HepG2 (cell line): ENCODE results near the gene NELFB. TPM values are rescaled to one million over a fixed set of nuclear protein-coding genes. Genes with fewer than 3 reads are reported as not detected.

Experiments used
- ATF7 ChIP-seq, 2 experiments: fragments of 450-650 bp in 1 of 2; sonication (generic) in 1 of 2; formaldehyde crosslinking in 1 of 2; IDR thresholded peaks; 2 replicates each; pipeline versions ENCODE4 v1.4.0 to v1.6.1; 2016 to 2020; ENCODE audit warnings: antibody characterized with exemption in 1 of 2, mild to moderate bottlenecking in 1 of 2, missing genetic modification reagents in 1 of 2
- CHCHD3 ChIP-seq: sonication (generic); formaldehyde crosslinking; IDR thresholded peaks from 2 replicates; pipeline ENCODE4 v1.8.0; 2022; ENCODE audit warnings: mild to moderate bottlenecking, missing genetic modification reagents, moderate library complexity
- CREB1 ChIP-seq, 2 experiments: fragments of 450-650 bp in 1 of 2; IDR thresholded peaks; 2 replicates each; pipeline ENCODE4 v1.6.1; 2016 to 2017; ENCODE audit warnings: control low read depth in 1 of 2, mild to moderate bottlenecking in 1 of 2, missing compliant biosample characterization in 1 of 2, missing genetic modification characterization in 1 of 2
- FOXJ3 ChIP-seq: sonication (generic); formaldehyde crosslinking; IDR thresholded peaks from 2 replicates; pipeline ENCODE4 v1.4.0; 2020; ENCODE audit warnings: missing genetic modification reagents, mild to moderate bottlenecking, borderline replicate concordance
- FOXK1 ChIP-seq: sonication (generic); formaldehyde crosslinking; IDR thresholded peaks from 2 replicates; pipeline ENCODE4 v1.4.0; 2020; ENCODE audit warnings: low read depth, missing genetic modification reagents, borderline replicate concordance
- HNRNPUL1 ChIP-seq: fragments of 200-400 bp; formaldehyde crosslinking; IDR thresholded peaks from 2 replicates; pipeline ENCODE4 v1.6.1; 2017; ENCODE audit warnings: low read depth, mild to moderate bottlenecking, low read length, moderate library complexity
- MED13 ChIP-seq: sonication (generic); formaldehyde crosslinking; IDR thresholded peaks from 2 replicates; pipeline ENCODE4 v1.5.0; 2020; ENCODE audit warnings: missing genetic modification reagents
- MYNN ChIP-seq: sonication (generic); formaldehyde crosslinking; IDR thresholded peaks from 2 replicates; pipeline ENCODE4 v1.4.0; 2020; ENCODE audit warnings: mild to moderate bottlenecking, low read depth, missing genetic modification reagents
- NFATC3 ChIP-seq: sonication (generic); formaldehyde crosslinking; IDR thresholded peaks from 2 replicates; pipeline ENCODE4 v1.5.1; 2020; ENCODE audit warnings: mild to moderate bottlenecking, missing genetic modification reagents
- NFE2 ChIP-seq: sonication (generic); formaldehyde crosslinking; IDR thresholded peaks from 2 replicates; pipeline ENCODE4 v1.4.0; 2020; ENCODE audit warnings: missing genetic modification reagents
- NFYB ChIP-seq: sonication (generic); formaldehyde crosslinking; IDR thresholded peaks from 2 replicates; pipeline ENCODE4 v1.4.0; 2020; ENCODE audit warnings: missing genetic modification reagents
- PITX1 ChIP-seq: sonication (generic); formaldehyde crosslinking; IDR thresholded peaks from 2 replicates; pipeline ENCODE4 v1.5.1; 2020; ENCODE audit warnings: mild to moderate bottlenecking, missing genetic modification reagents
- RARG ChIP-seq: sonication (generic); formaldehyde crosslinking; IDR thresholded peaks from 2 replicates; pipeline ENCODE4 v1.4.0; 2020; ENCODE audit warnings: low read depth, mild to moderate bottlenecking, missing genetic modification reagents
- RFX3 ChIP-seq: IDR thresholded peaks from 2 replicates; pipeline ENCODE4 v1.6.1; 2016; ENCODE audit warnings: missing biosample characterization, missing genetic modification reagents
- RXRB ChIP-seq: IDR thresholded peaks from 2 replicates; pipeline ENCODE4 v1.6.1; 2016; ENCODE audit warnings: borderline replicate concordance, missing genetic modification reagents, missing compliant biosample characterization
- SNRNP70 ChIP-seq: fragments of 200-400 bp; formaldehyde crosslinking; IDR thresholded peaks from 2 replicates; pipeline ENCODE4 v1.6.1; 2017; ENCODE audit warnings: mild to moderate bottlenecking, low read depth, low read length, moderate library complexity
- SRY ChIP-seq: sonication (generic); formaldehyde crosslinking; IDR thresholded peaks from 2 replicates; pipeline ENCODE4 v1.8.0; 2022; ENCODE audit warnings: mild to moderate bottlenecking, missing genetic modification reagents
- XBP1 ChIP-seq: sonication (generic); formaldehyde crosslinking; IDR thresholded peaks from 2 replicates; pipeline ENCODE4 v1.5.0; 2020; ENCODE audit warnings: missing genetic modification reagents
- ZFP36L2 ChIP-seq: sonication (generic); formaldehyde crosslinking; IDR thresholded peaks from 2 replicates; pipeline ENCODE4 v1.4.0; 2020; ENCODE audit warnings: missing genetic modification reagents
- ZKSCAN8 ChIP-seq: IDR thresholded peaks from 2 replicates; pipeline ENCODE4 v1.6.1; 2016; ENCODE audit warnings: borderline replicate concordance, missing genetic modification reagents, missing compliant biosample characterization
- ZNF225 ChIP-seq: sonication (generic); formaldehyde crosslinking; IDR thresholded peaks from 2 replicates; pipeline ENCODE4 v1.4.0; 2020; ENCODE audit warnings: mild to moderate bottlenecking, missing genetic modification reagents
- ZNF557 ChIP-seq: sonication (generic); formaldehyde crosslinking; IDR thresholded peaks from 2 replicates; pipeline ENCODE4 v1.4.0; 2020; ENCODE audit warnings: missing genetic modification reagents
- polyA plus RNA-seq, 8 experiments: library from polyadenylated mRNA; depleted of rRNA in 3 of 8; stranded (reverse) in 7 of 8; unstranded in 1 of 8; fragments of >200 nt; fragmentation: Illumina TruSeq in 4 of 8; extraction: Trizol in 4 of 8; gene quantifications; 2 replicates each; pipeline versions ENCODE4 v1.2.1 to v1.2.3, GENCODE V29; 2011 to 2016; ENCODE audit warnings: low read depth in 4 of 8, missing spikeins in 1 of 8, mixed read lengths in 1 of 8; ENCODE audit not compliant: insufficient read depth in 1 of 8
- total RNA-seq, 5 experiments: library from RNA; depleted of rRNA; stranded (reverse); fragments of >200 nt; fragmentation: Illumina TruSeq; extraction: Trizol; gene quantifications; 2 replicates each; pipeline ENCODE4 v1.2.3, GENCODE V29; 2016; ENCODE audit warnings: low read depth in 1 of 5
- TF ChIP-seq, protein P1 (sequence below): sonication (generic); formaldehyde crosslinking; IDR thresholded peaks from 2 replicates; pipeline ENCODE4 v1.4.0; 2020; ENCODE audit warnings: missing genetic modification reagents
- TF ChIP-seq, protein P2 (sequence below): sonication (generic); formaldehyde crosslinking; IDR thresholded peaks from 2 replicates; pipeline ENCODE4 v1.4.0; 2020; ENCODE audit warnings: mild to moderate bottlenecking, missing genetic modification reagents
- TF ChIP-seq, protein P3 (sequence below): IDR thresholded peaks from 2 replicates; pipeline ENCODE4 v1.6.1; 2016; ENCODE audit warnings: low read depth, borderline replicate concordance
- TF ChIP-seq, protein P4 (sequence below): sonication (generic); formaldehyde crosslinking; IDR thresholded peaks from 2 replicates; pipeline ENCODE4 v1.5.0; 2020; ENCODE audit warnings: missing genetic modification reagents, mild to moderate bottlenecking, borderline replicate concordance

NELFB gene
- total and polyA plus RNA-seq, 2 of the 13 experiments (the other 11 are each of a cell fraction or from before 2014, with no cell fraction given) = 26.5 to 45.8 TPM

DNA sequence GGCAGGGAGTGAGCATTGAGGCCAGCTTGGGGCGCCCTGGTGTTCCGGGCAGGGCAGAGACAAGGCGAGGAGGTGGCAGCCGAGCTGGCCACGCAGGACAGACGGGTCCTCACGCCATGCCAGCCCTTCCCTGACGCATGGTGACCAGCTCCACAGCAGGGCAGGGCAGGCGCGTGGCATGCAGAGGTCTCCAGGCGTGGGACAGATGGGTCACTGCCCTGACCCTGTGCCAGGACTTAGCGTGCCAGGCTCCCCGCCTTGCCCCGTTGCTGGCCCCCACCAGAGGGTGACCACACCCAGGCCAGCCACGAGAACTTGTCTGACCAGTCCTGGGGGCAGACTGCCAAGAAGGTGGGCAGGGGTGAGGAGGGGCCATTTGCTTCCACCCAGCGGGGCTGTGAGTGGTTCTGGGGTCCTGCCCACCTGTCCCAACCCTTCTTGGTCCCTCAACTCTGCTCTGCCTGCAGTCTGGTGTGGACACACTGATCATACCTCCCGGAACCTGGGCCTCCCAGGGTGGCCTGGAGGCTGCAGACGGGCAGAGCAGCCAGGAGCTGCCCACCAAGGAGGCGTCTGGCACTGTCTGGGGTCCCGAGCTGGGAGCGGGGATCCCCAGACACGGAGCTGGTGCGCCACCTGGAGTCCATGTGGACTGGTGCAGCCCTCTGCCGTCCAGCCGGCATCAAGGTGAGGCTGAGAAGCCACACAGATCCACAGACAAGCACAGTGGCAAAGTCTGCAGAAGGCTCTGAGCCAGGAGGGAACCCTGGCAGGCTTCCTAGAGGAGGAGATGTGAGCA is 27.9 kb upstream of the NELFB start, which contains the start of gene RNF224 (continued):
- TF ChIP-seq, protein P1, sequence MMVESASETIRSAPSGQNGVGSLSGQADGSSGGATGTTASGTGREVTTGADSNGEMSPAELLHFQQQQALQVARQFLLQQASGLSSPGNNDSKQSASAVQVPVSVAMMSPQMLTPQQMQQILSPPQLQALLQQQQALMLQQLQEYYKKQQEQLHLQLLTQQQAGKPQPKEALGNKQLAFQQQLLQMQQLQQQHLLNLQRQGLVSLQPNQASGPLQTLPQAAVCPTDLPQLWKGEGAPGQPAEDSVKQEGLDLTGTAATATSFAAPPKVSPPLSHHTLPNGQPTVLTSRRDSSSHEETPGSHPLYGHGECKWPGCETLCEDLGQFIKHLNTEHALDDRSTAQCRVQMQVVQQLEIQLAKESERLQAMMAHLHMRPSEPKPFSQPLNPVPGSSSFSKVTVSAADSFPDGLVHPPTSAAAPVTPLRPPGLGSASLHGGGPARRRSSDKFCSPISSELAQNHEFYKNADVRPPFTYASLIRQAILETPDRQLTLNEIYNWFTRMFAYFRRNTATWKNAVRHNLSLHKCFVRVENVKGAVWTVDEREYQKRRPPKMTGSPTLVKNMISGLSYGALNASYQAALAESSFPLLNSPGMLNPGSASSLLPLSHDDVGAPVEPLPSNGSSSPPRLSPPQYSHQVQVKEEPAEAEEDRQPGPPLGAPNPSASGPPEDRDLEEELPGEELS (CRISPR knock-in tag) = no peak
- TF ChIP-seq ZNF557 (CRISPR knock-in tag) (no peak), RARG (no peak), NFYB (CRISPR knock-in tag) (no peak), ZKSCAN8 (CRISPR knock-in tag) (no peak), CREB1 (IDR thresholded peaks at IDR 0.05) (no peak), CREB1 (CRISPR knock-in tag; IDR thresholded peaks at IDR 0.05) (no peak), ATF7 (IDR thresholded peaks at IDR 0.05) (no peak), ATF7 (CRISPR knock-in tag; IDR thresholded peaks at IDR 0.05) (no peak), NFATC3 (CRISPR knock-in tag) (no peak), PITX1 (CRISPR knock-in tag) (no peak), ZNF225 (CRISPR knock-in tag) (0 out of 2 replicates have a peak, but pooled peaks have one; percentile 28), ZFP36L2 (CRISPR knock-in tag) (no peak), MYNN (CRISPR knock-in tag) (no peak), SNRNP70 (no peak), FOXK1 (0 out of 2 replicates have a peak, but pooled peaks have one; percentile 13), NFE2 (CRISPR knock-in tag) (no peak), RFX3 (CRISPR knock-in tag) (no peak), FOXJ3 (no peak), XBP1 (CRISPR knock-in tag) (no peak), SRY (CRISPR knock-in tag) (no peak), RXRB (peak; percentile 34; the same call in 1 of the 2 replicates), MED13 (CRISPR knock-in tag) (no peak), CHCHD3 (CRISPR knock-in tag) (no peak), HNRNPUL1 (no peak)
- TF ChIP-seq, protein P2, sequence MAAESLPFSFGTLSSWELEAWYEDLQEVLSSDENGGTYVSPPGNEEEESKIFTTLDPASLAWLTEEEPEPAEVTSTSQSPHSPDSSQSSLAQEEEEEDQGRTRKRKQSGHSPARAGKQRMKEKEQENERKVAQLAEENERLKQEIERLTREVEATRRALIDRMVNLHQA (CRISPR knock-in tag) = no peak
- TF ChIP-seq, protein P3, sequence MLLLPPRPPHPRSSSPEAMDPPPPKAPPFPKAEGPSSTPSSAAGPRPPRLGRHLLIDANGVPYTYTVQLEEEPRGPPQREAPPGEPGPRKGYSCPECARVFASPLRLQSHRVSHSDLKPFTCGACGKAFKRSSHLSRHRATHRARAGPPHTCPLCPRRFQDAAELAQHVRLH (CRISPR knock-in tag) = peak; percentile 61; the same call in 1 of the 2 replicates
- TF ChIP-seq, protein P4, sequence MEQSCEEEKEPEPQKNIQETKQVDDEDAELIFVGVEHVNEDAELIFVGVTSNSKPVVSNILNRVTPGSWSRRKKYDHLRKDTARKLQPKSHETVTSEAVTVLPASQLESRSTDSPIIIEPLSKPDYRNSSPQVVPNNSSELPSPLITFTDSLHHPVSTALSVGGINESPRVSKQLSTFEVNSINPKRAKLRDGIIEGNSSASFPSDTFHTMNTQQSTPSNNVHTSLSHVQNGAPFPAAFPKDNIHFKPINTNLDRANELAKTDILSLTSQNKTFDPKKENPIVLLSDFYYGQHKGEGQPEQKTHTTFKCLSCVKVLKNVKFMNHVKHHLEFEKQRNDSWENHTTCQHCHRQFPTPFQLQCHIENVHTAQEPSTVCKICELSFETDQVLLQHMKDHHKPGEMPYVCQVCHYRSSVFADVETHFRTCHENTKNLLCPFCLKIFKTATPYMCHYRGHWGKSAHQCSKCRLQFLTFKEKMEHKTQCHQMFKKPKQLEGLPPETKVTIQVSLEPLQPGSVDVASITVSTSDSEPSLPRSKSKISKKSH = peak; percentile 64
